ENCODE data around the gene ASPDH.

ASPDH gene

DNA sequence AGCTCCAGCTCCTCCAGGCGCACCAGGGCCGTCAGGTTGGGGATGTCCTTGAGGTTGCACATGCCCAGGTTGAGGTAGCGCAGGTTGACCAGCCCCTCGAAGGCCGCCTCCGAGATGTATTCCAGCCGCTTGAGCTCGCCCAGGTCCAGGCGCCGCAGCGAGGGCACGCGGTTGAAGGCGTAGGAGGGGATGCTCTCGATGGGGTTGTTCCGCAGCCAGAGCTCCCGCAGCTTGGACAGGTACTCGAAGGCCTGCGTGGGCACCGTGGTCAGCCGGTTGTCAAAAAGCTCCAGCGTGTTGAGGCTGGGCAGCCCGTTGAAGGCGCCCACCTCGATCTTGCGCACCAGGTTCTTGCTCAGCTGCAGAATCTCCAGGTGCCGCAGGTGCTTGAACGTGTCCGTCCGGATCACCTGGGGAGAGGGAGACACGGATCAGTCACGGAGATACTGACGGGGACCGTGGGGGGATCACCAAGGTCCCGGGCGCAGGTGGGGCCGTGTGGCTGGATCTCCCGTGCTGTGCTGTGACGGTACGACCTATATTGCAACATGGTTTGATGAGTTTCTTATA is 5.4 kb upstream of the ASPDH start:
- TF ChIP-seq, protein P1, sequence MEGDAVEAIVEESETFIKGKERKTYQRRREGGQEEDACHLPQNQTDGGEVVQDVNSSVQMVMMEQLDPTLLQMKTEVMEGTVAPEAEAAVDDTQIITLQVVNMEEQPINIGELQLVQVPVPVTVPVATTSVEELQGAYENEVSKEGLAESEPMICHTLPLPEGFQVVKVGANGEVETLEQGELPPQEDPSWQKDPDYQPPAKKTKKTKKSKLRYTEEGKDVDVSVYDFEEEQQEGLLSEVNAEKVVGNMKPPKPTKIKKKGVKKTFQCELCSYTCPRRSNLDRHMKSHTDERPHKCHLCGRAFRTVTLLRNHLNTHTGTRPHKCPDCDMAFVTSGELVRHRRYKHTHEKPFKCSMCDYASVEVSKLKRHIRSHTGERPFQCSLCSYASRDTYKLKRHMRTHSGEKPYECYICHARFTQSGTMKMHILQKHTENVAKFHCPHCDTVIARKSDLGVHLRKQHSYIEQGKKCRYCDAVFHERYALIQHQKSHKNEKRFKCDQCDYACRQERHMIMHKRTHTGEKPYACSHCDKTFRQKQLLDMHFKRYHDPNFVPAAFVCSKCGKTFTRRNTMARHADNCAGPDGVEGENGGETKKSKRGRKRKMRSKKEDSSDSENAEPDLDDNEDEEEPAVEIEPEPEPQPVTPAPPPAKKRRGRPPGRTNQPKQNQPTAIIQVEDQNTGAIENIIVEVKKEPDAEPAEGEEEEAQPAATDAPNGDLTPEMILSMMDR (IDR thresholded peaks at IDR 0.05; ENCODE audit: low read depth, low read length, missing control alignments): no peak
- no peak overlapping the region for H3K4me3 ChIP-seq (ENCODE audit: low read depth, low read length)
- no peak for DNase-seq (ENCODE audit: low read depth)

DNA sequence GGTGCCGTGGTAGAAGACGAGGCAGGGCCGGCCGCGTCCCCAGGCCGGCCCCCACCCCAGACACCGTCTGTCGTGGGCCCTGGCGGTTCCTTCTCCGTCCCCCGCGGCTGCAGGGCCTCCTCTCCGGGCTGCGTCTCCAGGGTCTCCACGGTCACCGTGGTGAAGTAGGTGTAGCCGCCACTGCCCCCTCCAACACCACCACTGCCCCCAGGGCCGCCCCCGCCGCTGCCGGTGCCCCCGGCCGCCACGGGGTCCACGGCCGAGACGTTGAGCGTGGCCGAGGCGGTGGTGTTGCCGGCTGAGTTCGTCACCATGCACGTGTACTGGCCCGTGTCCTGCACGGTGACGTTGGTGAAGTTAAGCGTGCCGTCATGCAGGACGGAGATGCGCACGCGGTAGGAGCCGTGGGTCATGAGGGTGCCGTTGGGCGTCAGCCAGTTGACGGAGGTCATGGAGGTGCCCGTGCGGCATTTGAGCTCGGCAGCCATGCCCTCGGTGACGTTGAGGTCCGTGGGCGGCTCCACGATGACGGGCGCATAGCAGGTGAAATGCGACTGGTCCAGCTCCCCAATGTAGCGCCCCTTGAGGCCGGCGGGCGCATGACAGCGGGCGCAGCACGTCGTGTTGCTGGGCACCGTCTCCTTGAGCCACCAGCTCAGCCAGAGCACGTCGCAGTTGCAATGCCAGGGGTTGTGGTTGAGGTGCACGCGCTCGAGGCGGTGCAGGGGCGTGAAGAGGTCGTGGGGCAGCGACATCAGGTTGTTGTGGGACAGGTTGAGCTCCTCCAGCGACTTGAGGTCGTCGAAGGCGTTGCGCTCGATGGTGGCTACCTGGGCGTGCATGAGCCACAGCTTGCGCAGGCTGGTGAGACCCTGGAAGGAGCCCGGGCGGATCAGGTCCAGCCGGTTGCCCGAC is 4.6 kb upstream of the ASPDH start:
- H3K4me3 ChIP-seq (ENCODE audit: low read depth, low read length): no peak overlapping the region
- no peak for DNase-seq (ENCODE audit: low read depth)
- TF ChIP-seq, protein P1 (IDR thresholded peaks at IDR 0.05; ENCODE audit: low read depth, low read length, missing control alignments): peak; percentile 22

DNA sequence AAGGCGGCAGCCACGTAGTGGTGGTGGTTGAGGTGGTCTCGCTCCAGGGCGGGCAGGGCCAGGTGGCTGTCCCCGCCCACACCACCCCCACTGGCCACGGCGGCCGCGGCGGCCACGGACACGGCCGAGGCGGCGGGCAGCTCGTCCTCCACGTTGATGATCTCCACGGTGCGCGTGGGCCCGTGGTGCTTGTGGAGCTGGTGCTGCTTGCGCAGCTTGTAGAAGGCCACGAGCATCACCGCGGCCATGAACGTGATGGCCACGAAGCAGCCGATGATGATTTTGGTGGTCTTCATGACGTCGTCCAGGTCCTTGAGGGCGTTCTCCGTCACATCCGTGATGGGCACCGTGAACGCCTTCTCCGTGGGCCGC is 4.0 kb upstream of the ASPDH start:
- no peak overlapping the region for H3K4me3 ChIP-seq (ENCODE audit: low read depth, low read length)
- TF ChIP-seq, protein P1 (IDR thresholded peaks at IDR 0.05; ENCODE audit: low read depth, low read length, missing control alignments): no peak
- no peak for DNase-seq (ENCODE audit: low read depth)

DNA sequence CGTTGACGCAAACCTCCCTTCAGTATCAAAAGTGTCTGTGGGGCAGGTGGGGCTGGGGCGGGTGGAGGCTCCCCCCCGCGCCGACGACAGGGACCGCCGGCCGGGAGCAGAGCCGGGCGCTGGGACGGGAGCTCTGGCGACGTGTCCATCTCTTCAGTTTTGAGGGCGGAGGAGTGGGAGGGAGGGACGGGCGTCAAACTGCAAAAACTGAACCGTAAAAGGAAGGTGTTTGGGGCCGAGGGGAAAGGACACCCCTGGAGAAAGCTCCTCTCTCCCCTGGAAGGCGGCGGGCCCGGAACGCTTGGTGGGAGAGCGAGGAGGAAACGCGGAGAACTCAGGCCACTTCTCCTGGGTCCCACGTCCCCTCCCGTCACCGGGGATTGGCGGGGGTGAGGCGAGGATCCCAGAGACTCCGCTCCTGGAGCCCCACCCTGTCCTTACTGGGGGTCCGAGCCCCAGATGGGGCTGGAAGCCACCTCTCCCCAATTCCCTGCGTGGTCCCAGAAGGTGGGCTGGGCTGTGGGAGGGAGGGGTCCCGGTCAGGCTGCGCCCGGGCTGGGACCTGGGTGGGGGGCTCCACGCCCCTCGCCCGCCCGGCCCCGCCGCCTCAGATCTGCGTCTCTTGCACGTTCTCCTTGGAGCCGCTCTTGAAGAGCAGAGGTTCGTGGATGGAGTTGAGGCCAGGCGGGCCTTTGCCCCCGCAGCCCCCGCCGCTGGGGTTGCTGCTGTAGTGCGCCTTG is 3.4 kb upstream of the ASPDH start:
- H3K4me3 ChIP-seq (ENCODE audit: low read depth, low read length): no peak overlapping the region
- no peak for DNase-seq (ENCODE audit: low read depth)
- TF ChIP-seq, protein P1 (IDR thresholded peaks at IDR 0.05; ENCODE audit: low read depth, low read length, missing control alignments): no peak

DNA sequence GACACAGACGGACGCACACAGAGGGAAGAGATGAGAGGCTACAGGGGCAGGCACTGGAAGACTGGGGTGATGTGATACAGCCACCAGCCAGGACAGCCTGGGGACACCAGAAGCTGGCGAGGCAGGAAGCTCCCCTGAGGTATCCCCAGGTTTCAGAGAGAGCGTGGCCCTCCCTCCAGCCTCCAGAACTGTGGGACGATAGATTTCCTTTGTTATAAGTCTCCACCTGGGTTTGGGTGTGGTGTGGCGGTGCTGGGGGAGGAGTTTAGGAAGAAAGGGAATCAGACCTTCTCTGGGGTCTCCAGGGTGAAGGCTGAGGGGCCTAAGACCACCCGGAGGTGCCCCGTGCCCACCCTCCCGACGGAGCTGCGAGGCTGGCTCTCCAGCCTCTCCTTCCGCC is 2.7 kb upstream of the ASPDH start:
- no peak overlapping the region for H3K4me3 ChIP-seq (ENCODE audit: low read depth, low read length)
- TF ChIP-seq, protein P1 (IDR thresholded peaks at IDR 0.05; ENCODE audit: low read depth, low read length, missing control alignments): no peak
- no peak for DNase-seq (ENCODE audit: low read depth)

DNA sequence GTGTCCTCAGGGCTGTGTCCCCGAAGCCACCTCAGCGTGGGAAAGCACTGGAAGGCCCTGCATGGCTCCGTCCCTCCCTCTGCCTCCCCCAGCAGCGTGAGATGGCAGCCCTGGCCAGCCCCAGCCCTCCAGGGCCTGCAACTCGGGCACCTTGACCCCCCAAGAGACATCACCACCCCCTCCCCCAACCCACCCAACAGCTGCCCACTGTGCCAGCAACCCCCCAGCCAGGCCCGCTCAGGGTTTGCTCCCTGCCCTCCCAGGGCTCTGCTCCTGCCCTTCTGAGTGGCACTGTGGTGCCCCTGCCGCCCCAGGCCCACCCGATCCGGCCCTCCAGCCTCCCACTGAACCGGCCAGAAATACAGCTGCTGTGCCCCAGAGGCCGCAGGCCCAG is 1.5 kb upstream of the ASPDH start:
- DNase-seq (ENCODE audit: low read depth): no peak
- H3K4me3 ChIP-seq (ENCODE audit: low read depth, low read length): no peak overlapping the region
- TF ChIP-seq, protein P1 (IDR thresholded peaks at IDR 0.05; ENCODE audit: low read depth, low read length, missing control alignments): no peak
